ENCODE results near the gene ZBTB25.
A peak's percentile ranks its signal among the peaks of the same experiment; 100 is the strongest.

ZBTB25 gene

DNA sequence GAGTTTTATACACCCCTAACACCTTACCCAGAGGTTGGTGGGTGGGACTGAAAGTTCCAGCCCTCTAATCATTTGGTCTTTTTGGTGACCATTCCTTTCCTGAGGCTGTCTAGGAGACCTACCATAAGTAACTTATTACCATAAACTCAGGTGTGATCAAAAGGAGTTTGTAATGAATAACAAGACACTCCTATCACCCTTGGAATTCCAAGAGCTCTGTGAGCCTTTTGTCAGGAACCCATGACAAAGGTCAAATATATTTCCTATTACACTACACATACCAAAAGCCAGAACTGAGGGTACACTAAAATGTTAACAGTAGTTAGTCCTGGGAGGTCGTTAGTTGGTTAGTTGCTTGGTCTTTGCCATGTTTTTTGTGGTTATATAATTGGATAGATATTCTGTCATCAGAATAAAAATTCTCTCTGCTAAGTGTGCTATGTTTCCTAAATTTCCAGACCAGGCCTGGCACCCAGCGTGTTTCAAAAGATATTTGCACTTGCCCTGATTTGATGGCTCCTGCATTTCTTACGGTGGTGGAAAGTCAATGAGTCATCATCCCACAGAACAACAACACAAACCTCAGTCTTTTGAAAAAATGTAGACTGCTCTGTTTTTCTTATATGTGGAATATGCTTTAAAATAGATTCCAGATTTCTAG, 65.3 kb downstream of the ZBTB25 start:
- DNase-seq = no peak

DNA sequence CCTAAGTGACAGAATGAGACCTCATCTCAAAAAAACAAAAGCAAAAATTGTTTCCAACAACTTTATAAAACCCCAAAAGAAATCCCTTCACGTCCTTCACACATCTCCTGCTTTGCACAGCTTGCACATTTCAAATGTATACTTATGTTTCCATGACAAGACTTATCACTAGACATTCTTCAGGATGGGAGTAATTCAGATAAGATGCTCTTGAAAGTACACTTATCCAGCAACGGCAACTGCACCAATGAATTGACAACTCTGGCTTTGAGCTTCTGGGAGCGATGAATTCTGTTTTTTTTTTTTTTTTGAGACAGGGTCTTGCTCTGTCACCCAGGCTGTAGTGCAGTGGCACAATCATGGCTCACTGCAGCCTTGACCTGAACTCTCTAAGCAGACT, 69.1 kb downstream of the ZBTB25 start:
- no peak for DNase-seq

DNA sequence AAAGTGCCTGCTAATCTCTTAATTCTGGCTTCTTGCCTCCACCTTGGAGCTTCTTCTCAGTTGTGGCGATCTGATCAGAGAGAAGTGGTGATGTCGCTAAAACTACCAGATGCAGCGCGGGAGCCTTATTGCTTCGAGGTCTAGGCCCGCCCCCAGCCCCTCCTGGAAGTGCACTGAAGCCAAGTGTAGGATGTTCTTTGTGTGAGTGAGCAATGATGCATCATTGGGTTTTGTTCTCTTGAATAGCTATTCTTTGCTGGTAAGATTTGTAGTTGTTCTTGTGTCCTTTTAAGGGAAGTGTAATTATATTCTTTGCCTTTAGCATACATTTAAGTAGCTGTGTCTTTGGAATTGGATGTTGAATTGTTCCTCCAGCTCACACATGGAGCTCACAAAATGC, 79.7 kb downstream of the ZBTB25 start:
- DNase-seq = peak; percentile 19 to 27

DNA sequence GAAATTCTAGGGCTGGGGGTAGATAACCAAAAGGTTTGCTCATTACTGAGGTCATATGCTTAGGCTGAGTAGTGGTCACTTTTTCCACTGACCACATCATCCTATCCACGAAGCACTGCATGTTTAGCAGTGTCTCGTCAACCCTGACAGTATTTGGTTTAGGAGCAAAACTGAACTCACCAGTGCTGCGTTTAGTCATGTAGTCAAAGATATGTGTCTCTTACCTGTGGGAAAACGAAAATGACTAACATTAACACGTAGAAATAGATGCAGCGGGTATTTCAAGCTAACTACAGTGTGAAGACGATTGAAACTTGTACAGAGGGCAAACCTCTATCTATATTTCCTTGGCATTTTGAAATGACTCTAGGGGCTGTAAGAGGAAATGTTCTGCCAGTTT, 80.9 kb downstream of the ZBTB25 start:
- no peak for DNase-seq

DNA sequence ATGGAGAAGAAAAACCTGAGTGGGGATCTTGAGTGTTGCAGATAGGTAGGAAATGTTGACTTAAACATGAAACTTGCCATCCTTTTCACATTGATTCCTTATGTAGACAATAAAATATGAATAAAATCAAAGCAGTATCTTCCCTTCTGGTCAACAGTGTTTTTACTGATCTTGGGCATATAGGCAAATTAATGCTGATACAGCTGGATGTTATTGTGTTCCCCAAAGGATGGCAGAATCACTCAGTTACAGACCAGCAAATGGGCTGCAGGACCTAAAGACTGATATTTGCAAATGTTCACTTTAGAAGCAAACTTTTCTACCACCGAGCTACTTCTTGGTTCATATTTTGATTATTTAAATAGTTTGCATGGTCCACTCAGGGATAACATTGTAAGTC, 81.6 kb downstream of the ZBTB25 start:
- no peak for DNase-seq

DNA sequence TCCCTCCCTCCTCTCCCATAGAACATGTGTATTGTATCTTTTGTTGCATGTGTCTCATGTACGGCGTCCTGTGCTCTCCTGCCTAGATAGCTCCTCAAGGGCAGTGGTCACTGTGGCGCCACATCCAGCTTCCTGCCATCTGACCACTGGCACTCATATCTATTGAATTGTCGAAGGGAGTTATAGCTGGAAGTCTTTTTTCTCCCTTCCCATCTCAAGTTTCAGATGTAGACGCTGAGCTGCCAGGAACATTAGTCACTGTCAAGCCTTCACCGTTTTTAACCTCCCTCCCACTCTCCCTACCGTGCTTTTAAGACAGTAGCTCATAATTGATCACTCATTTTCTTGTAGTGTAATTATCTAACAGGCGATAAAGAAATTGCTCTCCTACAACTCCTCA, 82.5 kb downstream of the ZBTB25 start:
- no peak for DNase-seq

DNA sequence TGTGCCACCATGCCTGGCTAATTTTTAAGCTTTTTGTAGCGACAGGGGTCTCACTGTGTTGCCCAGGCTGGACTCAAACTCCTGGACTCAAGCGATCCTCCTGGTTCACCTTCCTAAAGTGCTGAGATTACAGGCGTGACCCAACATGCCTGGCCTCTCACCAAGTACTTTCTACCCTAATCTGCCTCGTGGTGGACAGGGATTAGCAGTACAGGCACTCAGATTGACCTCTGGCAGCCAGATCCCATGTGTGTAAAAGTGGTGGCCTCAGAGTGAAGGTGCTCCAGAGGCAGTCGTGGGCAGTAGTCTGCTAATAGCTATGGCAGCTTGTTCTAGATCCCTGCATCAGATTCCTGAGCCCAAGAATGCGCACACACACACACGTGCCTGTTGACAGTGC, 84.6 kb downstream of the ZBTB25 start:
- DNase-seq = no peak

DNA sequence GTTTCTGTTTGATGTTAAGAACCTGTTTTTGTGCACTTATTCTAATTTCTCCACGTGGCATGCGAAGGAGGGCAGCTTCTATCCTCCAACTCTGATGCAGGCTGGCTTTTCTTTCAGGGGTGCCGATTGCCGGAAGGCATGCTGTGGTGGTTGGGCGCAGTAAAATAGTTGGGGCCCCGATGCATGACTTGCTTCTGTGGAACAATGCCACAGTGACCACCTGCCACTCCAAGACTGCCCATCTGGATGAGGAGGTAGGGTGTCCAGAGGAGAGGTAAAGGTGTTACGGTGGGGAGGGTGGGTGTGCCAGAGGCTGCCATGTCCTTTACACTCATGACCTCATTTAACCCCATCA, 85.9 kb downstream of the ZBTB25 start:
- DNase-seq = no peak

DNA sequence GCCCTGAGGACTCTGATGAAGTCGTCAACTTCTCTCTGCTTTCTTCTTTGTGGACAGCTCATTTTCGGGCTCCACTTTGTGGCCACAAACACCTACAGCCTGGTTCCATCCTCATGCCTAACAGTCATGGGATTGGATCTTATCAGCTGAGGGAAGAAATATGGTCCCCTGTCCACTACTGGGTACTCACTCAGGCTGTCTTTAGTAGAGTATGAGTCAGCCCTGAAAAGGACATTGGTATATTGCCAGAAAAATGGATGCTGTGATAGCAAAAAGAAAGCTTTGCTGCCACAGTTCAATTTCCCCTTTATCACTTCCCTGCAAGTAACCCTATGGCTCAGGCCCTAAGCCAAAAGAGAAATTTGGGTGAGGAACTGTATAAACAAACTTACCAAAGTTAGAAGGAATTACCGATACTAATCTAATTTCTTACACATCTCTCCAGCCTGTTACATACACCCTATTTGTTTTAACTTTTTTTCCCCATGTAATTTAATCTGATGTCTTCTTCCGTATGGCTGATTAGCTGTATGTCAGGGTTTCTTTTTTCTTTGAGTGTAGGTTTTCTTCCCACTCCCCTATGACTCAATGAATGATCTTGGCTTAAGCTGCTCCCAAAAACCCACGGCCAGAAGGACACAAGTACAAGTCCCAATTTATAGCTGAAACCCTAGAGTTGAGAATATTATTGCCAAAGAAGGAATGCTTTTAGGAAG, 86.4 kb downstream of the ZBTB25 start:
- DNase-seq = no peak

DNA sequence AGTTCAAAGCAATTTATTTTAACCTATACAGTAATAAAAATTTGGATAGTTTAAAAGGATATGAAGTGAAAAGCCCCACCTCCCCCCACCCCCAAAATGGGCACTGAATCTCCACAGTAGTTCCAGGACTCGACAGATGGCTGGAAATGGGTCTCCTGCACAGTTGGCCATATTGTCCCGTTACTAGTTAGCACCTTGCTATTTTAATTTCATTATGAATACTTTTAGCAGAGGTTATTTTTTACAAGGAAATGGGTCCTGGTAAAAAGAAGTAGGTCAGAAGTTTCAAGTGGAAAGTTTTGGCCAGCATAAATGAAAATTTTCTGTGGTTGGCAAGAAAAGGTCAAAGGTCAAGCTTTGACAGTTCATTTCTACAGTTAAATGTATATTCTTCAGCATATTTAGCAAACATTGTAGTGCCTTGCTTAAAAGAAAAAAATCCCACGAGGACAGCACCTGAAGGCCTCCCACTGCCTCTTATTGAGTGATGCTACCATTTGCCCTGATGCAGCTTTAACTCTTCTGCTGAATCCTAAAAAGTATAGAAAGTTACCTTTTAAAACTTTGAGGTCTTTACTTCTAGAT, 87.2 kb downstream of the ZBTB25 start:
- DNase-seq = no peak

DNA sequence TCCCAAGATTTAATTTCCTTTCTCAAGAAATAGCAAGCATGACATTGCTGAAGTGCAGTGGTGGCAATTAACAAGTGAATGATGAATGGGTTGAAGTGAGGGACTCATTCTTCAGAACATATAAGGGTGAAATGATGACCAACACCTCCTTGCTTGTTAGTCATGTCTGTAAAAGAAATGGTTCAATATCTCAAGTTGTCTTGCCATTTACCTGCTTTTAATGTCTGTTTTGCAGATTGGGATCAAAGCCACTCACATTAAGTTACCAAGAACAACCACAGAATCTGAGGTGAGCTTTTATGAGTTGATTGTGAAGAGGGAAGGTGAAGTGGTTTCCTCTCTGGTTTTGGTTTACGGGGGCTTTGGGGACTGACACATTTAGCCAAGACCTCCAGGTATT, 91.4 kb downstream of the ZBTB25 start:
- DNase-seq = no peak

DNA sequence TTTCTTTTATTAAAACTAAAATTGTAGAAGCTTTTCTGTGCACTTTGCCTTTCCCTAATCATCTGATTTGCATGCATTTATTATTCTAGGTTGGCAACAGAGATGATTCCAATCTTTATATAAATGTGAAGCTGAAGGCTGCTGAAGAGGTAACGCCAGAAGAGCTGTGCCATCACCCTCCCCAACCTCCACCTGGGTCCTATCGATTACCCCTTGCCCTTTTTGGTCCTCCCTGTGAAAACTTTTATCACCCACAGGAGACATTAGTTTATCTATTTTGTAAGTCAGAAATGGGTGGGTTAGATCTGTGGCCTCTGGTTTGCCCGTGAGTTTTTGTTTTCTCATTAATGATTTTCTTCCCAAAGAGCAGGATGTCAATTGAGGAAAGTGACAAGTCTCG, 92.6 kb downstream of the ZBTB25 start:
- no peak for DNase-seq

DNA sequence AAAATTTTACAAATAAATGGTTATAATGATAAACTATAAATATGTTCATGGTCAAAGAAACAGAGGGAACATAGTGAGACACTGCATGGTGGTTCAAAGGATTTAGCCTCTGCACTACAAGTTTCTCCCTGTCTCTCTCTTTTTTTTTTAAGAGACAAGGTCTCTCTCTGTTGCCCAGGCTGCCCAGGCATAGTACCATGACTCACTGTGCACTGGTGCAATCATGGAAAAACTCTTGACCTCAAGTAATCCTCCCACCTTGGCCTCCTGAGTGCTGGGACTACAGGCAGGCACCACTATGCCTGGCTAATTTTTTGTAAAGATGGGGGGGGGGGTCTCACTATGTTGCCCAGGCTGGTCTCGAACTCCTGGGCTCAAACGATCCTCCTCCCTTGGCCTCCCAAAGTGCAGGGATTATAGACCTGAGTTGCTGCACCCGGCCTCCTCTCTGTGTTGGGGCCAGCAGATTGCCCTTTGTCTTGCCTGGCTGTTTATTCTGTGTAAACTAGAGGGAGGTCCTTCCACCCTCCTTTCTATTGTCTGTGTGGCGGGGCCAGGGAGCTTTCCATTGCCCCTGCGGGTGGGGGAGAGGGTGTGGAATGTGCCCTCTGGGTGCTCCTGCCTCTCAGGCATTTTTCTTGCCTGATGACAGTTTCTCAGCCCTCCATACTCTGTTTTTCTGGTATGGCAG, 93.4 kb downstream of the ZBTB25 start:
- DNase-seq = no peak

DNA sequence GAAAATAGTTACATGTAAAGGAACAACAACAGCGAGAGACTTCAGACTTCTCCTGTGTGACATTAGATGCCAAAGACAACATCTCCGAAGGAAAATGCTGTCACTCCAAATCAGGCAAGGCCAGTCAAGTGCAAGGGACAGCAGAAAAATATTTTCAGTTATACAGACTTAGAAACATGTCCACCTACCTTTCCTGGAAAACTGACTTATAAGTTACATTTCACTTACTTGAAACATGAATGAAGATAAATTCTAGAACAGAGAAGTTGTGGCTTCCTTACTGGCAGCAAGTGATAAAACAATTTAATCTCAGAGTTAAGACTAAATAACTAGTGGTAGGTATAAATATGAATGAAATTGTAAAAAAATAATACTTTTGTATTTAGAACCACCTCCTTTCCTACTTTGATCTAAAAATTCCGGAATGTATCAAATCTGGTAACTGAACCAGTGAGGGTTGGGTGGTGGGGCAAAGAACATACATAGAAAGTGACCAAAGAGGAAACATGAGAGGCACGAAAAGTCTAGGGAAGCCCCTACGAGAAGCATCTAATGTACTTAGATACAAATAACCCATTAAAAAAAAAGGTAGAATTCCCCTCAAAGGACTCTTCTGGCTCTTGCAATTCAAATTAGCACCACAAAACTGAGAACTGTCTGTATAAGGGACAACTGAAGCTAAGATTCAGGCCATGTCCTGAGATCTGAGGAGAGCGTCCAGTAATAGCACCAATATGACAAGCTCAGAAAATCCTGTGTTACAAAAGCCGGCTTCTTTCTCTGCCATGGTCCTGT, 94.3 kb downstream of the ZBTB25 start:
- no peak for DNase-seq

DNA sequence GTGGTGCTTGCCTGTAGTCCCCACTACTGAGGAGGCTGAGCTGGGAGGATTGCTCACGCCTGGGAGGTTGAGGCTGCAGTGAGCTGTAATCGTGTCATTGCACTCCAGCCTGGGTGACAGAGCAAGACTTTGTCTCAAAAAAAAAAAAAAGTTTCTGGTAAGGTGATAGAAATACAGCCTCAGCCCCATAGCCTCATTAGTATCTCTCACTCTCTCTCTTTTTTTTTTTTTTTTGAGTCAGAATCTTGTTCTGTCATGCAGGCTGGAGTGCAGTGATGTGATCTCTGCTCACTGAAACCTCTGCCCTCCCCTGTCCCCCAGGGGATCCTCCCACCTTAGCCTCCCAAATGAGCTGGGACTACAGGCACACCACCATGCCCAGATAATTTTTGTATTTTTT, 96.3 kb downstream of the ZBTB25 start:
- DNase-seq = no peak

DNA sequence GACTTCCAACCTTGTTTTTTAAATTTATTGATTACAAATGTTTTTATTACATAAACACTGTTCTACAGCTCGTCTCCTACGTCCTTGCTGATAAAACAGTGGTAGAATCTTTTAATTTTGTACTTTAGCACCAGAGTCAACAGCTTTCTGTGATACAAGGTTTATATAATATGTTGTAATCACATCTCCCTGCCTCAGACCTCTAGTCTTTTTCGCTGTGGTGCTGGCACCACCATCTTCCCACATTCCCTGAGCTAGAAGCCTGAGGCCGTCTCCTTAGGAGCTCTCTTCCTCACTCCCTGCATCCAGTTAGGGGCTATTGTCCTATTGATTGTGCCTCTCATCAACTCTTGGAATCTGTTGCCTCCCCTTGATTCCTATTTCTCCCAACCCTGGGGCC, 98.3 kb downstream of the ZBTB25 start:
- no peak for DNase-seq

DNA sequence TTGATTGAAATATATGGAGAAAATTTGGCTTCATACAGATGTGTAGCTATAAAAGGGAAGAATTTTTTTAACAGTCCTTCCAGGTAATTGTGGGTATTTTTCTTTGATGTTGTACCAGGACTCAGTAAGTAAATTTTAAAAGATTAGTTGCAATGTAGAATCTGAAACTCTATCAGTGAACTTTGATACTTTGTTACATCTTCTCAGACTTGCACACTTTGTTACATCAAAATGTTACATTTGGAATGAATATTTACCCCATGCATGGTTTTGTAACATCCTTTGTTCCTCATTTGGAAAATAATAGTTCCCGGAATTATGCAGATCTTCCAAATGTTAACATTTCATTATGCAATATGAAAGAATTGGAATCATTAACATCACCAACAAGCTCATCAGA, 101.7 kb downstream of the ZBTB25 start:
- no peak for DNase-seq

DNA sequence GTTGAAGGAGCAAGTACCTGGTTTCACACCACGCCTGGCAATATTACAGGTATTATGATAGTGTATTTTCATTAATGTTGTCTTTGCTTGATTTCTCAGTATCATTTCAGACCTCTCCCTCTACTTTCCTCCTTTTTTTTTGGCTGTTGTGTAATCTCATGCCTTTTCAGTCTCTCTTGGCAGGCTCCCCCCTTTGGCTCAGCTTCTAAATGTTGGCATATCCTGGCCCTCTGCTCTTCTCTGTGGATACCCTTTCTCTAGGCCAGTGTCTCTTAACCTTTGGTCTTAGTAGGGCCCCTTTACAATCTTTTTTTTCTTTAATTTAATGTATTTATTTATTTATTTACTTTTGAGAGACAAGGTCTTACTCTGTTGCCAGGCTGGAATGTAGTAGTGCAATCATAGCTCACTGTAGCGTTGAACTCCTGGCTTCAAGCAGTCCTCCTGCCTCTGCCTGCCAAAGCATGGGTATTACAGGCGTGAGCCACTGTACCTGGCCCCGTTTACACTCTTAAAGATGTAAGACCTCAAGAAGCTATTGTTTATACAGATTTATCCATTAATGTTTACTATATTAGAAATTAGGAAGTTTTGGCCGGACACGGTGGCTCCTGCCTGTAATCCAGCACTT, 102.7 kb downstream of the ZBTB25 start:
- no peak for DNase-seq

Measured in activated CD4-positive, alpha-beta T cell treated with anti-CD3 and anti-CD28 coated beads, Interleukin-2, amount 50 U/mL, for 48 hours (primary cell).